Measurements from ENCODE around the gene TRIM61.

- no peak for TF ChIP-seq EZH2 (IDR thresholded peaks at IDR 0.05; ENCODE audit: insufficient read depth, poor library complexity, severe bottlenecking)
- TF ChIP-seq EZH2phosphoT487 (IDR thresholded peaks at IDR 0.05; ENCODE audit: insufficient read depth, low read depth): no peak
Observed at GRCh38 chr4:164948975-164949374, 28.5 kb downstream of the TRIM61 start.

All from GM23248 (cell line).